HL-60 (cell line): ENCODE results near the gene TSC22D2.
A peak's percentile ranks its signal among the peaks of the same experiment; 100 is the strongest.

Source experiments
- DNase-seq, 2 experiments: peaks; one replicate each; pipeline ENCODE4 v3.0.0-alpha.2; 2010 to 2020; ENCODE audit warnings: low read depth in 1 of 2, low spot score in 1 of 2
- H3K27ac ChIP-seq: fragments of 250-450 bp; sonication (Bioruptor Pico); replicated peaks from 2 replicates; pipeline ENCODE4 v1.5.1; 2020; ENCODE audit warnings: mild to moderate bottlenecking, moderate library complexity
- H3K27me3 ChIP-seq: fragments of 250-450 bp; sonication (Bioruptor Pico); 2 replicates; pipeline ENCODE4 v1.5.1; 2021; ENCODE audit warnings: mild to moderate bottlenecking, moderate library complexity; ENCODE audit not compliant: insufficient read depth, poor library complexity, severe bottlenecking
- H3K4me3 ChIP-seq: replicated peaks from 2 replicates; pipeline ENCODE4 v1.5.1; 2011; ENCODE audit warnings: mild to moderate bottlenecking, control low read depth, low read length; ENCODE audit not compliant: insufficient read depth
- GABPA ChIP-seq: IDR thresholded peaks from 2 replicates; pipeline ENCODE4 v1.6.1; 2012; ENCODE audit warnings: low read depth
- POLR2AphosphoS5 ChIP-seq: IDR thresholded peaks from 2 replicates; pipeline ENCODE4 v1.6.1; 2012; ENCODE audit warnings: low read depth
- SPI1 ChIP-seq: IDR thresholded peaks from 2 replicates; pipeline ENCODE4 v1.6.1; 2012; ENCODE audit warnings: low read depth, mild to moderate bottlenecking, borderline replicate concordance
- TF ChIP-seq, protein P1 (sequence below): IDR thresholded peaks from 2 replicates; pipeline ENCODE4 v1.6.1; 2012; ENCODE audit warnings: low read depth; ENCODE audit not compliant: insufficient replicate concordance
- TF ChIP-seq, protein P2 (sequence below): IDR thresholded peaks from one replicate; pipeline ENCODE4 v1.5.1; 2011; ENCODE audit warnings: low read length, control low read depth, inconsistent platforms; ENCODE audit not compliant: insufficient read depth

Gene TSC22D2

DNA sequence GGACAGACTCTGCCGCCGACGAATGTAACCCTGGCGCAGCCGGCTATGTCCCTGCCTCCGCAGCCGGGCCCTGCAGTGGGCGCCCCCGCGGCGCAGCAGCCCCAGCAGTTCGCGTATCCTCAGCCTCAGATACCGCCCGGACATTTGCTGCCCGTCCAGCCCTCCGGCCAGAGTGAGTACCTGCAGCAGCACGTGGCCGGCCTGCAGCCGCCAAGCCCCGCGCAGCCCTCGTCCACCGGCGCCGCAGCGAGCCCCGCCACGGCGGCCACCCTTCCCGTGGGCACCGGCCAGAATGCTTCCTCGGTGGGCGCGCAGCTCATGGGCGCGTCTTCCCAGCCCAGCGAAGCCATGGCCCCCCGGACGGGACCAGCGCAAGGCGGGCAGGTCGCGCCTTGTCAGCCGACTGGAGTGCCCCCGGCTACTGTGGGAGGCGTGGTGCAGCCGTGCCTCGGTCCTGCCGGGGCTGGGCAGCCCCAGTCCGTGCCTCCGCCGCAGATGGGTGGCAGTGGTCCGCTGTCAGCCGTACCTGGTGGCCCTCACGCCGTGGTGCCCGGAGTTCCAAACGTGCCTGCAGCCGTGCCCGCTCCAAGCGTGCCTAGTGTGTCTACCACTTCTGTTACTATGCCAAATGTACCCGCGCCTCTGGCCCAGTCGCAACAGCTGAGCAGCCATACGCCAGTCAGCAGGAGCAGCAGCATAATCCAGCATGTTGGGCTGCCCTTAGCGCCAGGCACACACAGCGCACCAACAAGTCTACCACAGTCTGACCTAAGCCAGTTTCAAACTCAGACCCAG is 2.4 kb downstream of the TSC22D2 start:
- TF ChIP-seq POLR2AphosphoS5: no peak
- Histone ChIP-seq H3K27ac (peak overlapping the region; percentile 98), H3K27me3 (no peaks in the 10 kb centered on the region), H3K4me3 (peak overlapping the region; percentile 80)
- DNase-seq: peak in 1 of 2 experiments; percentile 48

DNA sequence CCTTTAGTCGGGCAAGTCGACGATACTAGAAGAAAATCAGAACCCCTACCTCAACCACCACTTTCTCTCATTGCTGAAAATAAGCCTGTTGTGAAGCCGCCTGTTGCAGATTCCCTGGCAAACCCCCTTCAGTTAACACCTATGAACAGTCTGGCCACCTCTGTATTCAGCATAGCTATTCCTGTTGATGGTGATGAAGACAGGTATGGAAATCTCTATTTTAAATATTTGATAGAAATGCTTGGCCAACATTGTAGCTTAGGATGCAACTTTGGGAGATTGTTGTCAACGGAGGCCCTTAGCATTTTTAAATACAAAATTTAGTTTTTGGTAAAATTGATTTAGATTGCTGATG is 3.0 kb downstream of the TSC22D2 start:
- TF ChIP-seq, protein P1, sequence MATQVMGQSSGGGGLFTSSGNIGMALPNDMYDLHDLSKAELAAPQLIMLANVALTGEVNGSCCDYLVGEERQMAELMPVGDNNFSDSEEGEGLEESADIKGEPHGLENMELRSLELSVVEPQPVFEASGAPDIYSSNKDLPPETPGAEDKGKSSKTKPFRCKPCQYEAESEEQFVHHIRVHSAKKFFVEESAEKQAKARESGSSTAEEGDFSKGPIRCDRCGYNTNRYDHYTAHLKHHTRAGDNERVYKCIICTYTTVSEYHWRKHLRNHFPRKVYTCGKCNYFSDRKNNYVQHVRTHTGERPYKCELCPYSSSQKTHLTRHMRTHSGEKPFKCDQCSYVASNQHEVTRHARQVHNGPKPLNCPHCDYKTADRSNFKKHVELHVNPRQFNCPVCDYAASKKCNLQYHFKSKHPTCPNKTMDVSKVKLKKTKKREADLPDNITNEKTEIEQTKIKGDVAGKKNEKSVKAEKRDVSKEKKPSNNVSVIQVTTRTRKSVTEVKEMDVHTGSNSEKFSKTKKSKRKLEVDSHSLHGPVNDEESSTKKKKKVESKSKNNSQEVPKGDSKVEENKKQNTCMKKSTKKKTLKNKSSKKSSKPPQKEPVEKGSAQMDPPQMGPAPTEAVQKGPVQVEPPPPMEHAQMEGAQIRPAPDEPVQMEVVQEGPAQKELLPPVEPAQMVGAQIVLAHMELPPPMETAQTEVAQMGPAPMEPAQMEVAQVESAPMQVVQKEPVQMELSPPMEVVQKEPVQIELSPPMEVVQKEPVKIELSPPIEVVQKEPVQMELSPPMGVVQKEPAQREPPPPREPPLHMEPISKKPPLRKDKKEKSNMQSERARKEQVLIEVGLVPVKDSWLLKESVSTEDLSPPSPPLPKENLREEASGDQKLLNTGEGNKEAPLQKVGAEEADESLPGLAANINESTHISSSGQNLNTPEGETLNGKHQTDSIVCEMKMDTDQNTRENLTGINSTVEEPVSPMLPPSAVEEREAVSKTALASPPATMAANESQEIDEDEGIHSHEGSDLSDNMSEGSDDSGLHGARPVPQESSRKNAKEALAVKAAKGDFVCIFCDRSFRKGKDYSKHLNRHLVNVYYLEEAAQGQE: no peak
- TF ChIP-seq SPI1 (no peak), POLR2AphosphoS5 (no peak), GABPA (no peak)
- TF ChIP-seq, protein P2, sequence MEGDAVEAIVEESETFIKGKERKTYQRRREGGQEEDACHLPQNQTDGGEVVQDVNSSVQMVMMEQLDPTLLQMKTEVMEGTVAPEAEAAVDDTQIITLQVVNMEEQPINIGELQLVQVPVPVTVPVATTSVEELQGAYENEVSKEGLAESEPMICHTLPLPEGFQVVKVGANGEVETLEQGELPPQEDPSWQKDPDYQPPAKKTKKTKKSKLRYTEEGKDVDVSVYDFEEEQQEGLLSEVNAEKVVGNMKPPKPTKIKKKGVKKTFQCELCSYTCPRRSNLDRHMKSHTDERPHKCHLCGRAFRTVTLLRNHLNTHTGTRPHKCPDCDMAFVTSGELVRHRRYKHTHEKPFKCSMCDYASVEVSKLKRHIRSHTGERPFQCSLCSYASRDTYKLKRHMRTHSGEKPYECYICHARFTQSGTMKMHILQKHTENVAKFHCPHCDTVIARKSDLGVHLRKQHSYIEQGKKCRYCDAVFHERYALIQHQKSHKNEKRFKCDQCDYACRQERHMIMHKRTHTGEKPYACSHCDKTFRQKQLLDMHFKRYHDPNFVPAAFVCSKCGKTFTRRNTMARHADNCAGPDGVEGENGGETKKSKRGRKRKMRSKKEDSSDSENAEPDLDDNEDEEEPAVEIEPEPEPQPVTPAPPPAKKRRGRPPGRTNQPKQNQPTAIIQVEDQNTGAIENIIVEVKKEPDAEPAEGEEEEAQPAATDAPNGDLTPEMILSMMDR: no peak
- H3K4me3 ChIP-seq: peak overlapping the region; percentile 80
- H3K27ac ChIP-seq: no peak overlapping the region
- H3K27me3 ChIP-seq: no peaks in the 10 kb centered on the region
- no peak for DNase-seq

DNA sequence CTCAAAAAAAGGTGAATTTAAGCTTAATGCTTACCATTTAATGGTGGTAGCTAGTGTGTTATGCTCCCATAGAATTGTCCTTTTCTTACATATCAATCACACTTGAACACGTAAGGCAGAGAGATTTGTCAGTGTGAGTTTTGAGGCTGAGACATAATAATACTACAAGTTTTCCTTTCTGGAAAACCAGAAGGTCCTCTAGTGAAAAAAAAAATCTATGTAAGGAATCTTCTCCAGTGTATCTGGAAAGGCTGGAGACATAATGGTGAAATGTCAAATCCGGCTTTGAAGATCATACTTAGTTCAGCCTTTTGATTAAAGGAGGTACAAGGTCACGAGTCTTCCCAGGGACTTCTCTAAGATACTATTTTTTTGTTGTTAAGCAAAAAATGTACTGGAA is 3.4 kb downstream of the TSC22D2 start:
- H3K27me3 ChIP-seq: no peaks in the 10 kb centered on the region
- TF ChIP-seq, protein P2: no peak
- no peak for DNase-seq
- H3K4me3 ChIP-seq: peak overlapping the region; percentile 80
- no peak overlapping the region for H3K27ac ChIP-seq

DNA sequence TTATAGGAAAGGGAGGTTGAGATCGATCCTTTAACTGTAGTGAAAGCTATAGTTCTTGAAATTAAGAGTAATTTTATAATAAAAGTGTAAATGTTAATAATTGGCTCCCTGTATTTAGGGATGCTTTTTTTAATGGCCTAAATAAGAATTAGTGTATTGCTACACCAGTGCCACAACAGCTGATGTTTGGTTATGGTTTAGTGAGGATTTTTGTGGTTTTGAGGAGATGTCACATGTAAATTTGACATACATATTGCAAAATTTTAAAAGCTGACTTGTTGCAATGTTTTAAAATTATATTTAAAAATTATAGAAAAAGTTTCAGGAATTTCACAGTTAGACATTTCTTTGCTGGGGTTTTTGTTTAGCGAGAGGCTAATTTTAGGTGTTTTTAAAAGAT is 3.9 kb downstream of the TSC22D2 start:
- Histone ChIP-seq H3K27me3 (no peaks in the 10 kb centered on the region), H3K4me3 (peak overlapping the region; percentile 80), H3K27ac (peak overlapping the region; percentile 8; the same call in 1 of the 2 replicates)
- peak; percentile 16 to 29 for DNase-seq
- TF ChIP-seq, protein P1: no peak
- no peak for TF ChIP-seq SPI1
- no peak for TF ChIP-seq POLR2AphosphoS5
- no peak for TF ChIP-seq GABPA
- TF ChIP-seq, protein P2: no peak
